Activated CD8-positive, alpha-beta T cell treated with anti-CD3 and anti-CD28 coated beads for 36 hours (primary cell): Measurements from ENCODE around the gene HMOX2. TPM values are rescaled to one million over a fixed set of nuclear protein-coding genes. Genes with fewer than 3 reads are reported as not detected.

Experiments
- ATAC-seq: fragments of 200-7000 bp; cut with Tn5 transposase; one replicate; pipeline ENCODE4 v1.10.0; 2021; ENCODE audit warnings: mild to moderate bottlenecking, moderate library complexity
- CTCF ChIA-PET: fragments of 350-600 bp; sonication (Branson Sonifier 250); formaldehyde crosslinking; loops from one replicate; lab custom pipeline; 2021; ENCODE audit warnings: antibody characterized with exemption; lab: Charles Lee
- POLR2A ChIA-PET: fragments of 350-600 bp; sonication (Branson Sonifier 250); formaldehyde crosslinking; loops from one replicate; lab custom pipeline; 2021; ENCODE audit warnings: antibody characterized with exemption; lab: Charles Lee
- DNase-seq: peaks from one replicate; pipeline ENCODE4 v3.0.0-alpha.2; 2020
- H3K27ac Mint-ChIP-seq: one replicate; pipeline ENCODE4 v1.8.0; 2021; ENCODE audit warnings: mild to moderate bottlenecking, mixed read lengths
- H3K27me3 Mint-ChIP-seq: one replicate; pipeline ENCODE4 v1.8.0; 2021; ENCODE audit warnings: mixed read lengths
- H3K36me3 Mint-ChIP-seq: one replicate; pipeline ENCODE4 v1.8.0; 2021; ENCODE audit warnings: low read depth, mixed read lengths
- H3K4me1 Mint-ChIP-seq: one replicate; pipeline ENCODE4 v1.8.0; 2021; ENCODE audit warnings: low read depth, mixed read lengths
- H3K4me3 Mint-ChIP-seq: one replicate; pipeline ENCODE4 v1.8.0; 2021; ENCODE audit warnings: mild to moderate bottlenecking, moderate library complexity, mixed read lengths
- H3K9me3 Mint-ChIP-seq: one replicate; pipeline ENCODE4 v1.8.0; 2021; ENCODE audit warnings: mixed read lengths
- CTCF ChIP-seq: fragments of 200-600 bp; IDR thresholded peaks from one replicate; pipeline ENCODE4 v1.8.0; 2022; ENCODE audit warnings: antibody characterized with exemption, mild to moderate bottlenecking
- intact Hi-C: fragments of 100-400 bp; cut with micrococcal nuclease; formaldehyde crosslinking; loops from one replicate; pipeline ENCODE4 v1.10.0; 2022
- total RNA-seq, 2 experiments: library from RNA; stranded (reverse); gene quantifications; one replicate each; pipeline ENCODE4 v1.2.3, GENCODE V29; 2021

HMOX2 gene
- total RNA-seq, 2 experiments from 2014 or later, result 64.7 to 65.4 TPM

- CTCF ChIA-PET, result interaction anchor here (1.0 to 2.7 kb wide), 7 partner anchors 8 to 106 kb away, joined by 3 to 23 read pairs (median 5); partner anchors contain the start of gene NMRAL1
- peak; percentile 27 for DNase-seq
- intact Hi-C loops, result no loop called here
- peaks cover 2% of the 10 kb centered on the region for H3K36me3 Mint-ChIP-seq
- no peaks in the 10 kb centered on the region for H3K9me3 Mint-ChIP-seq
- no peak overlapping the region for H3K27ac Mint-ChIP-seq
- no peaks in the 10 kb centered on the region for H3K27me3 Mint-ChIP-seq
- POLR2A ChIA-PET, result interaction anchor here (1.3 kb wide), 1 partner anchor 11 kb away, joined by 3 read pairs; no protein-coding TSS in a partner anchor
- no peak for ATAC-seq
- peak; percentile 49 for TF ChIP-seq CTCF
- no peak overlapping the region for H3K4me3 Mint-ChIP-seq
- peaks cover 35% of the 10 kb centered on the region for H3K4me1 Mint-ChIP-seq
These were observed 41.8 kb downstream of the HMOX2 start for GRCh38 chr16:4517812-4518680.

GRCh38 chr16:4519274-4520058 lies 43.3 kb downstream of the HMOX2 start:
- intact Hi-C loops, result no loop called here
- ATAC-seq (no peak), DNase-seq (no peak)
- H3K27me3 Mint-ChIP-seq, result no peaks in the 10 kb centered on the region
- H3K4me1 Mint-ChIP-seq, result peaks cover 24% of the 10 kb centered on the region
- POLR2A ChIA-PET, result interaction anchor here (1.3 kb wide), 1 partner anchor 10 kb away, joined by 3 read pairs; no protein-coding TSS in a partner anchor
- TF ChIP-seq CTCF, result no peak
- H3K27ac Mint-ChIP-seq, result no peak overlapping the region
- H3K36me3 Mint-ChIP-seq, result no peaks in the 10 kb centered on the region
- CTCF ChIA-PET, result interaction anchor here (1.0 to 2.7 kb wide), 5 partner anchors 10 to 66 kb away, joined by 3 to 23 read pairs (median 7); no protein-coding TSS in a partner anchor
- no peaks in the 10 kb centered on the region for H3K9me3 Mint-ChIP-seq
- no peak overlapping the region for H3K4me3 Mint-ChIP-seq

GRCh38 chr16:4520913-4521312 lies 44.7 kb downstream of the HMOX2 start:
- POLR2A ChIA-PET, result no interaction called here
- Mint-ChIP-seq H3K9me3 (no peaks in the 10 kb centered on the region), H3K27ac (no peak overlapping the region)

GRCh38 chr16:4522051-4522581 lies 45.9 kb downstream of the HMOX2 start:
- intact Hi-C loops, result no loop called here
- Mint-ChIP-seq H3K4me3 (no peak overlapping the region), H3K27ac (no peak overlapping the region), H3K27me3 (no peaks in the 10 kb centered on the region), H3K9me3 (no peaks in the 10 kb centered on the region), H3K4me1 (peaks cover 8% of the 10 kb centered on the region), H3K36me3 (no peaks in the 10 kb centered on the region)
- no peak for TF ChIP-seq CTCF
- DNase-seq (no peak), ATAC-seq (no peak)
- ChIA-PET POLR2A (interaction anchor here (1.2 kb wide), 1 partner anchor 44 kb away, joined by 3 read pairs; no protein-coding TSS in a partner anchor), CTCF (interaction anchor here (0.6 to 1.8 kb wide), 3 partner anchors 14 to 24 kb away, joined by 3 to 5 read pairs (median 4); no protein-coding TSS in a partner anchor)

More at GRCh38 chr16:4520913-4521312, 44.7 kb downstream of the HMOX2 start:
- Mint-ChIP-seq H3K4me1 (peaks cover 12% of the 10 kb centered on the region), H3K36me3 (no peaks in the 10 kb centered on the region), H3K27me3 (no peaks in the 10 kb centered on the region), H3K4me3 (no peak overlapping the region)
- TF ChIP-seq CTCF, result no peak
- ATAC-seq (no peak), DNase-seq (no peak)
- CTCF ChIA-PET, result interaction anchor here (0.8 kb wide), 1 partner anchor 28 kb away, joined by 3 read pairs; no protein-coding TSS in a partner anchor
- intact Hi-C loops, result no loop called here
